ENCODE data around the gene RERG. TPM values are rescaled to one million over a fixed set of nuclear protein-coding genes. Genes with fewer than 3 reads are reported as not detected.

RERG gene
- total RNA-seq, 1 donor = under 0.01 TPM

DNA sequence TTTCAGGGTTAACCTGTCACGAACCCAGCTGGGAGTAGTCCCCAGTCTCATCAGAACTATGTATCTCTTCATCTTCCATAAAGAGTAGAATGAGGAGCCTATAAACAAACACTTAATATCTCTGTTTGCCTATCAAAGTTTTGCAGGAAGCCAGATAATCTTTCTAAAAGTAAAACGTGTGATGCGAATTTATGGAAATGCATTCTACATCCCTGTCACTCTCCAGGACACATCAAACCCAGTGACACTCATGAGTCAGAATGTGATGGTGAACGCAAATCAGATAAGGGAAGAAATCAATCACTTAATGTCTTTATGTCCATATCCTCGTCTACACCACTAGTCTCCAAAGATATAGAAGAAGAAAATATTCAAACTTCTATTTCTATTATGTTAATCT lies 37.4 kb downstream of the RERG start:
- DNase-seq (ENCODE audit: low read depth) = no peak
- TF ChIP-seq, protein P1, sequence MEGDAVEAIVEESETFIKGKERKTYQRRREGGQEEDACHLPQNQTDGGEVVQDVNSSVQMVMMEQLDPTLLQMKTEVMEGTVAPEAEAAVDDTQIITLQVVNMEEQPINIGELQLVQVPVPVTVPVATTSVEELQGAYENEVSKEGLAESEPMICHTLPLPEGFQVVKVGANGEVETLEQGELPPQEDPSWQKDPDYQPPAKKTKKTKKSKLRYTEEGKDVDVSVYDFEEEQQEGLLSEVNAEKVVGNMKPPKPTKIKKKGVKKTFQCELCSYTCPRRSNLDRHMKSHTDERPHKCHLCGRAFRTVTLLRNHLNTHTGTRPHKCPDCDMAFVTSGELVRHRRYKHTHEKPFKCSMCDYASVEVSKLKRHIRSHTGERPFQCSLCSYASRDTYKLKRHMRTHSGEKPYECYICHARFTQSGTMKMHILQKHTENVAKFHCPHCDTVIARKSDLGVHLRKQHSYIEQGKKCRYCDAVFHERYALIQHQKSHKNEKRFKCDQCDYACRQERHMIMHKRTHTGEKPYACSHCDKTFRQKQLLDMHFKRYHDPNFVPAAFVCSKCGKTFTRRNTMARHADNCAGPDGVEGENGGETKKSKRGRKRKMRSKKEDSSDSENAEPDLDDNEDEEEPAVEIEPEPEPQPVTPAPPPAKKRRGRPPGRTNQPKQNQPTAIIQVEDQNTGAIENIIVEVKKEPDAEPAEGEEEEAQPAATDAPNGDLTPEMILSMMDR (IDR thresholded peaks at IDR 0.05; ENCODE audit: insufficient read depth, low read depth, low read length) = no peak
- no peak overlapping the region for H3K4me3 ChIP-seq (ENCODE audit: low read depth, low read length)

DNA sequence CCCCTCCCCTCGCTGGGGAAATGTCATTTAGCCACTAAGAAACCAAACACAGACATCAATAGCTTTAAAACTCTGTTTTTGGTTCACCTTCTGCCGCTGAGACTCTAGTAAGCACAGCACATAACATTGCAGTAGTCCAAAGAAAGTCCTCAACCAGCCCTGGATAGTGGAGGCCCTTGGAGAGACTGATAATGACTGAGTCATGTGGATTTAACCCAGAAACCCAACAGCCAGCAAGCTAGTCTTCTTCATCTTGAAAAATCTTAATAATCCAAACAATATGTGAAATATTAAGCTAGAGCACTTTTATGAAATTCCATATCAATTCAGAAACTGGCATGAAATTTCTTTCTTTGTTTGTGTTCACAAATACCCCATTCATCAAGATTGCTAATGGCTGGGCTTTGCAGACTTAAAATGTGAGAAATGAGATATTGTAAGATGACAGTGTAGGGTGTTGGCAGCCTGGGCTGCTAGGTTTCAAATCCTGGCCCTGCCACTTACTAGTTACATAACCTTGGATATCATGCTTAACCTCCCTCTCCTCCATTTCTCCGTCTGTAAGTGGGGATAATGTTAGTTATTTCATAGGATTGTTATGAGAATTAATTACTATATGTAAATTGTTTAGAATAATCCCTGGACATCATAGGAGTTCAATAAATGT lies 40.1 kb downstream of the RERG start:
- TF ChIP-seq, protein P1 (IDR thresholded peaks at IDR 0.05; ENCODE audit: insufficient read depth, low read depth, low read length) = no peak
- DNase-seq (ENCODE audit: low read depth) = no peak
- no peak overlapping the region for H3K4me3 ChIP-seq (ENCODE audit: low read depth, low read length)

DNA sequence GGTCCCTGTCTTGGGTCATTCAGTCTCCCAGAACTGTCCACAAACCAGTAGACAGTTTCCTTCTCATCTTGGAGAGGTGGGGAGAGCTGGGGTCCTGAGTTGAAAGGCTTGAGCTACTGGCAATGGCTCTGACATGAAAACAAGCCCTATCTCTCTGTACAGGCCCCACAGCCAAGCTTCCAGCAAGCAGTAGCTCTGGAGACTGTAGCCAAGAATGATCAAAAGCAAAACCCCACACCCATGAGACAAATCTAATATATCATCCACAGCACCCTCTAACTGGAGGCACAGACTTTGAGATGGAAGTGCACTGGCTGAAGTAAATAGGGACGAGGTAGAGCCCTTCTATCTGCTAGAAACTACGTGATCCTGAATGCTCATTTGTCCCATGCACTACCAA lies 40.9 kb downstream of the RERG start:
- TF ChIP-seq, protein P1 (IDR thresholded peaks at IDR 0.05; ENCODE audit: insufficient read depth, low read depth, low read length) = no peak

GRCh38 chr12:15179672-15180071 lies 41.5 kb downstream of the RERG start:
- DNase-seq (ENCODE audit: low read depth) = no peak
- TF ChIP-seq, protein P1 (IDR thresholded peaks at IDR 0.05; ENCODE audit: insufficient read depth, low read depth, low read length) = no peak
- no peak overlapping the region for H3K4me3 ChIP-seq (ENCODE audit: low read depth, low read length)

More for the DNA sequence above, 40.9 kb downstream of the RERG start:
- DNase-seq (ENCODE audit: low read depth) = no peak
- H3K4me3 ChIP-seq (ENCODE audit: low read depth, low read length) = no peak overlapping the region

- H3K4me3 ChIP-seq (ENCODE audit: low read depth, low read length) = no peak overlapping the region
- DNase-seq (ENCODE audit: low read depth) = no peak
- TF ChIP-seq, protein P1 (IDR thresholded peaks at IDR 0.05; ENCODE audit: insufficient read depth, low read depth, low read length) = no peak
Observed at GRCh38 chr12:15173142-15173541, 48.1 kb downstream of the RERG start.

- H3K4me3 ChIP-seq (ENCODE audit: low read depth, low read length) = no peak overlapping the region
- DNase-seq (ENCODE audit: low read depth) = no peak
- TF ChIP-seq, protein P1 (IDR thresholded peaks at IDR 0.05; ENCODE audit: insufficient read depth, low read depth, low read length) = no peak
Observed at GRCh38 chr12:15172060-15172822, 49.0 kb downstream of the RERG start.
